Stimulated activated CD4-positive, alpha-beta T cell treated with anti-CD3 and anti-CD28 coated beads, Interleukin-15, amount 100 ng/mL, for 48 hours (primary cell): ENCODE results near the gene OR5K2.

Experiments
- DNase-seq, 2 donors: peaks; one replicate each; pipeline ENCODE4 v3.0.0-alpha.2; 2020; ENCODE audit warnings: low read depth in 2 of 2

OR5K2 gene

DNA sequence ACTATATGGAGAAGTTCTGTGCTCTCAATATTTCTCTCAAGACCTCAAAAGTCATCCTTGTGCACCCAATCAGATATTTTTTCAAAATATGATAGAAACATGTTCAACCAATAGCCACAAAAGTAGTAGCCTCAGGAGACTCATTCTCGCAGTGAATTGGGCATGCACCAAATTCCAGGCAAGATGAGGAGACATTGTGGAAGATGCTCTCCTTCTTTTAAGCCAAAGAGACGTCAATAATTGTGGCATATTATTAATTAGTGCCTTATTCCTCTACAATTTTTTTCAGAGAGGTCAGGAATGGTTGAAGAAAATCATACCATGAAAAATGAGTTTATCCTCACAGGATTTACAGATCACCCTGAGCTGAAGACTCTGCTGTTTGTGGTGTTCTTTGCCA is at the start of gene OR5K2:
TSS of gene OR5K2 (plus strand) at position 301 of the 400 bp plus-strand sequence. CDS start at position 301, 0 bp downstream.
- DNase-seq, result no peak

DNA sequence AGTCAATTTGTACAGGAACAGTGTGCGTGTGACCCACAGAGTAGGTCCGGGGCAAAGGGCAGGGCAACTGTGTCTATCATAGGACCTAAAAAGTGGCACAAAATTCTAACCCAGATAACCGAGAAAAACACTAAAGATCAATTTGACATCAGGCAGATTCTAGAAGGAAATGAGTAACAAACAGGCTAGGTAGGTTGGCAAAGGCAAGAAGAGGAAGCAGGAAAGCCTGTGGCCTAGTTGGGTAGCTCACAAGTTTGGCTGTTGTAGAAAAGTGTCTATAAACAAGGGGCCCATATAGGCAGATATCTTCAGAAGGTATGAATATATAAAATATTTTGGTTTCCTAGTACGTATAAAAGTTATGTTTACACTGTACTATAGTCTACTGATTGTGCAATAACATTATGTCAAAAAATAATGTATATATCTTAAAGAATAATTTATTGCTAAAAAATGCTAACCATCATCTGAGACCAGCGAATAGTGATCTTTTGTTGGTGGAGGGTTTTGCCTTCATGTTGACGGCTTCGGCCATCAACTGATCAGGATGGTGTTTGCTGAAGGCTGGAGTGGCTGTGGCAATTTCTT is 47.8 kb upstream of the OR5K2 start:
- no peak for DNase-seq

DNA sequence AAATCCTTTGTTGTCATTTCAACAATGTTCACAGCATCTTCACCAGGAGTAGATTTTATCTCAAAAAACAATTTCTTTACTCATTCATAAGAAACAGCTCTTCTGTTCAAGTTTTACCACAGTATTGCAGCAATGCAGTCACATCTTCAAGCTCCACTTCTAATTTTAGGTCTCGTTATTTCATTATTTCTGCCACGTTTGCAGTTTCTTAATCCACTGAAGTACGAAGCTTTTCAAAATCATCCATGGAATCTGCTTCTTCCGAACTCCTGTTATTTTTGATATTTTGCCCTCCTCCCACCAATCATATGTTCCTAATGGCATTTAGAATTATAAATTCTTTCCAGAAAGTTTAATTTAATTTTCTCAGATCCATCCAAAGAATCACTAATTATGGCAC is 47.1 kb upstream of the OR5K2 start:
- DNase-seq, result no peak

DNA sequence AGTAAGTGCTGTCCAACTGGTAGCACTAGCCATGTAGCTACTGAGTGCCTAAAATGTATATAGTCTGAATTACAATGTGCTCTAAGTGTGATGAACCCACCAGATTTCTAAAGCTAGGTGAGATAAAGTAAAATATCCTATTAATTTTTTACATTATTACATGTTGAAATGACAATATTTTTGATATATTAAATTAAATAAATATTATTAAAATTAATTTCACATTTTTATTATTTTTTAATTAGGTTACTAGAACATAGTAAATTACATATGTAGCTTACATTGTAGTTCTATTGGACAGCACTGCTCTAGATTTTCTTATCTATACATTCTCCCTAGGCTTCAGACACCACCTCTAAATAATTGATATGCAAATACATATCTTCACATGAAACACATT is 43.7 kb upstream of the OR5K2 start:
- DNase-seq, result no peak

GRCh38 chr3:98454929-98455328 is 42.6 kb upstream of the OR5K2 start:
- no peak for DNase-seq

DNA sequence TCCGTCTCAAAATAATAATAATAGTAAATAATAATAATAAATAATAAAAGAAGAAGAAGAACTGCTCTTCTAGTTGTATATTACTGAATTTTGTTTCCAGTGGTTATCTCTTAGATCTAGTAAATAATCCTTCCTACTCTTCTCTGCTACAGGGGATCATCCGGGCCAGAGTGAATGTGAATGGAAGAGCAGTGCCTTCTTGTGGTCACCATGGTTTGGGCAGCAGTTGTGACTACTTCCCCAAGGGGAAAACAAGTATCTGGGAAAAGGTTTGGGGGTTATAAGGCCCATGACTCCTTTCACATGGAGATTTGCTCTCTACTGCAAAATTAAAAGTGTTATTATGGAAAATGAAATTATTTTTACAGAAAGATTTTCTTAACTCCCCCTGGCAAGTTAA is 39.9 kb upstream of the OR5K2 start:
- no peak for DNase-seq

DNA sequence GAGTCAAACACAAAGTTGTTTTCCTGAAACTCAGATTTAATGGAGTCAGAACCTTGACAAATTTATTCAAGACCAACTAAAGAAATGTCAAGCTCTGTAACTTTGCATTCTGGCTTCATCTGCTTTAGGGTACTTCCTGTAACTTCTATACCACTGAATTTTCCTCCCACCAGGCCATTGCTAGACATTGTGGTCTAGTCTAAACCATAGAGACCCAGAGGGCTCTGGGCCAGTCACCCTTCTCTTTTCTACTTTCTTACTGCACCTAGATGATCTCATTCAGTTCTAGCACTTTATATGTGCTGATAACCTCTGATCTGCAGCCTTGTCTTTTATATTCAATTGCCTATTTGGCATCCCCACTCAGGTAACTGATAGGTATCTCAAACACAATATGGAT is 37.3 kb upstream of the OR5K2 start:
- DNase-seq, result no peak

GRCh38 chr3:98462901-98463300 is 34.6 kb upstream of the OR5K2 start, which contains the start of gene OR5K1:
TSS of gene OR5K1 (plus strand) at chr3:98463201. CDS start at chr3:98469577, 6,376 bp downstream.
- no peak for DNase-seq

DNA sequence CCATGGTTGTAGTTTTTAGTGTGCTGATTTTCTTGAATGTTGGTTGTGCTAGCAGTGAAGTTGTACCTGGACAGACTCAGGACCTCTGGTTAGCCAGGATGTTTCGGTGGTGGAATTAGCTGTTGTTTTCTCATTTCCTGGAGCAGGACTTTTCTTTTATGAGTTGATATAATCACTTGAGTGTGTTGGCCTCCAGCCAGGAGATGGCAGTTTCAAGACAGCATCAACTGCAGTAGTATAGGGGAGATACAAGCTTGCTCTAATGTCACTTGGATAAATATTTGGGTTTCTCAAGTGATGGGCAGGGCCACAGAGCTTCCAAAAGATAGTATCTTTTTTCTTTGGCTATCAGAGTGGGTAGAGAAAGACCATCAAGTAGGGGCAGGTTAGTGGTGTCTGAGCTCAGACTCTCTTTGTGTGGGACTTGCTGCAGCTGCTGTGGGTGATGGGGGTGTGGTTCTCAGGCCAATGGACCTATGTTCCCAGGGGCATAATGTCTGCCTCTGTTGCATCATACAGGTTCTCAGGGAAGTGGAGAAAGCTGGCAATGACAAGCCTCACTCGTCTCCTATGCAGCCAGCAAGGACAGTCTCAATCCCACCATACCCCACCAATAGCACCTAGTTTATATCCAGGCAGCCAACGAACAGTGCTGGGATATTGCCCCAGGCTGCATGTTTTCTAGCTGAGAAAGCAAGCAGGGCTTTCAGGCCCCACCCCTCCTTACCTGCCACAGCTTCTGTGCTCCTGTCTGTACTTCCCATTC is 14.6 kb upstream of the OR5K2 start:
- DNase-seq, result no peak

DNA sequence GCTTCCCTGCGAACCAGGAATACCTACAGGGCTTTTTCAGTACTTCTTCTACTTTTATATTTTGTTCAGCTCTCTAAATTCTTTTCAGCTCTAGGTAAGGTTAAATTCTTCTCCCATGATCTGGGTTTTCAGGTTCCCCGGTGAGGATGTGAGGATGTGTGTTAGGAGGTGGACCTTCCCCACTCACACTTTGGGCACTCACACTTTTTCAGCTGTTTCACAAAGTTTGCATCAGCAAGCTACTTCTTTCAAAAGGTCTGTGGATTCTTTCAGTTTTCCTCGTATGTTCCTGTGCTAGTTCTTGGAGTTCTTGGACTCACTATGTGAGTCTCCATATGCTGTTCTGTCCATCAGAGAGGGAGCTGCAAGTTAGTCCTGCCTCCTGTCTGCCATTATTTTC is 13.9 kb upstream of the OR5K2 start:
- no peak for DNase-seq

DNA sequence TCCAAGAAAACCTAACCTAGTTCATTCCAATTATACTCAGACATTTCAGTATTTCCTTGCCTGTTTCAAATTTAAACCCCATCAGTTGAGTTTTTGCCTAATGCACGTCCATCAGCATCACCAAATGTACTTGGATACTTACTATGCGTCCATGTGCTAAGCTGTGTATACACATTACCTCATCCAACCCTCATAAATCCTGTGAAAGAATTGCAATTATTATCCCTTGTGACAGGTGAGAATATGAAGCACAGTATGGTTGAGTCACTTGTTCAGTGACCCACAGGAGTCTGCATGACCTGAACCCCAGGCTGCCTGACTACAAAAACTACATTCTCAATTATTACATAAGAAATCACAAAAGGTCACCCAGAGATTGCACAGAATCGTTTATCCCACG is 2.5 kb downstream of the OR5K2 start:
- no peak for DNase-seq

GRCh38 chr3:98501270-98501669 is 3.8 kb downstream of the OR5K2 start:
- DNase-seq, result no peak

DNA sequence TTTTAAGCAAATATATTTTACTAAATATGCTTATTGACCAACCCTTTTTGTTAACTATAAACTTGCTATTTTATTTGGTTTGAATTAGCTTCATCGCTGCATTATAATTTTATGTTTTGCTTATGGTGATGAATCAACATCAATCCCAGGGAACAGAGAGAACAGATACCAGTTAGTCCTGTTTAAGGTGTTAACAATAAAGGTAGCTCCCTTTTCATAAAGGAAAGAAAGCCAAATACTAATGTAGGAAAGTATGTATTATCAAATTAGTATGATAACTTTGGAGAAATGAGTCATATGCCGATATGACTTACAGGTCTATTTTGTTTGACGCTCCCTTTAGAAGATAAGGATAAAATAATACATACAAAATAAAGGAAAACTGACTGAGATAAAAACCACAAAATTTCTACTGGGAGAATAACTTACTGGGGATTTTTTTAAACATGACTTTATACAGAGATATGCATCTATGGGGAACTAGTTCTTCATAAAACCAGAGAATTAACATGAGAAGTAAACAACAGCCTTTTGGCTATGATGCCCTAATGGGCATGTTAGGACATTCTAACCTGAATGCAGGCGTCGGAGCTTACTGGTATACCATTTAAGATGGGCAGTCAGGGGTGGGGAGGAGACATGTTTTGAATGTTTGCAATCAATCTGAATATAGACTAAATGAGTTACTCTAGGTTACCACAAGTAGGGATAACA is 4.5 kb downstream of the OR5K2 start:
- no peak for DNase-seq

- no peak for DNase-seq
These were observed 7.1 kb downstream of the OR5K2 start for GRCh38 chr3:98504539-98504938.

DNA sequence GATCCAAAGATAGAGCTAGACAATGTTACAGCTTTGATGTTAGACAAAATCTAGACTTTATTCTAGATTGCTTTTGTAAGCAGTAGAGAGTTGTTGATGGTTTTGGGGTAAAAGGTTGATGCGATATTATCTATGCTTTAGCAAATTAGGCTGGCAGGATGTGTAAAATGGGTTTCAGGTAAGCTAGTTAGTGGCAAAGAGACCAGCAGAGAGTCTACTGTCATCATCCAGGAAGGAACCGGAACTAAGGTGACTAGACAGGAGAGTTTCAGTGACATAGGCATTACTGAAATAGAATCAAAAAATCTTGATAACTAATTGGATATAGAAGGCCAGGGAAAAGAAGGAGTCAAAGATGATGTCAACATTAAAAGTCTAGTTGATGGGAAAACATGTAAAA is 11.1 kb downstream of the OR5K2 start:
- DNase-seq, result no peak

- DNase-seq, result no peak
These were observed 15.1 kb downstream of the OR5K2 start for GRCh38 chr3:98512576-98512975.

GRCh38 chr3:98513091-98513511 is 15.6 kb downstream of the OR5K2 start:
- no peak for DNase-seq

- DNase-seq, result no peak
These were observed 16.3 kb downstream of the OR5K2 start for GRCh38 chr3:98513736-98514135.

DNA sequence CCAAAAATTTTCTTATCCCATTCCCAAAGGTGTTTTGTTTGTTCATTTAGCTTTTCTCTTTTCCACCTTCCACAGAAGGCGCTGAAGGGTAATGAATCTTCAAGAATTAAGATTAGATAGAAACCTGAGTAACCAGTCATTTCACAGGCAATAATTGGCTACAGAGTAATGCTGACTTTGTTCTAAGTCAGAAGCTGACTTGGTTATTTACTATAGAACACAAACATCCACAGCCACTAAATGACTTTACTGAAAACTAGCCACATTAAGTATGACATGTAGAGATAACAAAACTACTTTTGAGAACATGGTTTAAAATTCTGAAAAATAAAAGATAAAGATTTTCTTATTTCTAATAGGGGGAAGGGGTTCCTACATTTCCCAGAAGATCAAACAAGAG is 17.5 kb downstream of the OR5K2 start:
- DNase-seq, result no peak

DNA sequence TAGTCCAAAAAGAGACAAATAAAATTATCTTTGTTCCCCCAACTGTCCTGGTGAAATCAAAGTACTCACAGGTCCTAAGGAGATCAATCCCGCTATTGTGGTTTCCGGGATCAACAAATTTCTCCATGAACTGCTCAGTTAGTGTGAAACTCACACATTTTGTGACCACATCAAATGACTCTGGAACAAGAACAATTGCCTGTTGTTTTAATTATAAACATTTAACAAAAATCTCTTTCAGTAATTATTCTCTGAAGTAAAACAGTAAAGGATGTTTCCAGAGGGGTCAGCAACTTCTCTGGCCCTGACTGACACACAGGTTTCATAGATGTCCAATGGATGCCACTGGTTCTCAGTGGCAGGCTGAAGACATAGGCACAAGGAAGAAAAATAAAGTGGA is 21.3 kb downstream of the OR5K2 start:
- DNase-seq, result no peak

- no peak for DNase-seq
These were observed 21.9 kb downstream of the OR5K2 start for GRCh38 chr3:98519351-98519750.

- DNase-seq, result peak; percentile 52 to 56
These were observed 24.5 kb downstream of the OR5K2 start for GRCh38 chr3:98521897-98522543.
